ENCODE measurements around the gene ALG3. TPM values are rescaled to one million over a fixed set of nuclear protein-coding genes. Genes with fewer than 3 reads are reported as not detected.

ALG3 gene
- total RNA-seq, 1 experiment from 2014 or later, result 62.2 TPM

- Mint-ChIP-seq H3K36me3 (ENCODE audit: insufficient read depth in 1 of 3, low read depth in 3 of 3) (no peaks in the 10 kb centered on the region; a peak in 1 of 7 replicates), H3K27me3 (ENCODE audit: low read depth) (peaks cover 19% of the 10 kb centered on the region), H3K9me3 (no peaks in the 10 kb centered on the region), H3K27ac (no peak overlapping the region), H3K4me1 (peaks cover 0 to 5% of the 10 kb centered on the region in 2 experiments; a peak in 1 of 4 replicates), H3K4me3 (no peak overlapping the region)
- Histone ChIP-seq H4K91ac (ENCODE audit: insufficient read length, low read depth, low read length) (no peak overlapping the region), H3K14ac (ENCODE audit: insufficient read depth, low read length) (no peak overlapping the region; the same call in 1 of the 2 replicates), H4K8ac (replicated peaks; ENCODE audit: insufficient read length, low read depth, low read length) (no peak overlapping the region), H3K9ac (ENCODE audit: extremely low read depth, insufficient read length, low read length) (no peak overlapping the region), H2BK120ac (ENCODE audit: low read depth, low read length, poor library complexity, severe bottlenecking) (no peak overlapping the region), H3K4me2 (ENCODE audit: insufficient read depth, insufficient read length, low read length) (no peak overlapping the region), H3K79me2 (ENCODE audit: insufficient read depth, low read length) (no peaks in the 10 kb centered on the region), H3K9me3 (ENCODE audit: control insufficient read depth, low read depth, low read length) (no peaks in the 10 kb centered on the region), H3K27me3 (ENCODE audit: insufficient read depth, low read length) (no peaks in the 10 kb centered on the region), H3K4ac (ENCODE audit: low read depth, low read length) (no peak overlapping the region), H3K56ac (ENCODE audit: insufficient read length, low read depth, low read length) (no peak overlapping the region), H3K79me1 (ENCODE audit: insufficient read depth, low read depth, low read length, poor library complexity, severe bottlenecking) (no peaks in the 10 kb centered on the region), H3T11ph (ENCODE audit: low read length) (no peak overlapping the region), H2AK5ac (ENCODE audit: insufficient read length, low read length) (no peak overlapping the region), H3K23ac (ENCODE audit: insufficient read length, low read depth, low read length) (no peak overlapping the region), H2BK15ac (ENCODE audit: low read depth, low read length) (no peak overlapping the region), H2AFZ (ENCODE audit: low read length) (no peak overlapping the region), H2BK12ac (ENCODE audit: insufficient read length, low read depth, low read length) (no peak overlapping the region), H3K27ac (ENCODE audit: insufficient read length, low read depth, low read length) (no peak overlapping the region), H2BK5ac (ENCODE audit: insufficient read length, low read length) (no peak overlapping the region), H2BK20ac (ENCODE audit: low read depth, low read length, poor library complexity, severe bottlenecking) (no peak overlapping the region), H3K4me1 (ENCODE audit: insufficient read depth, low read length) (no peaks in the 10 kb centered on the region), H3K23me2 (ENCODE audit: insufficient read length, low read depth, low read length, poor library complexity, severe bottlenecking) (no peaks in the 10 kb centered on the region), H3K18ac (ENCODE audit: insufficient read length, low read depth, low read length) (no peak overlapping the region), H4K20me1 (ENCODE audit: control insufficient read depth, insufficient read depth, insufficient read length) (no peaks in the 10 kb centered on the region), H4K5ac (ENCODE audit: insufficient read length, low read depth, low read length) (no peak overlapping the region)
- WGBS (ENCODE audit: extremely low coverage, insufficient read length, low lambda C conversion rate), result no CpG with 5 or more reads among the region's 4 CpGs
- DNase-seq, result no peak
- TF ChIP-seq CTCF (conservative IDR thresholded peaks at IDR 0.05), result no peak
Observed at GRCh38 chr3:184282941-184283340, 34.2 kb upstream of the ALG3 start.
